PC-3 (cell line): ENCODE results near the gene THADA. TPM values are rescaled to one million over a fixed set of nuclear protein-coding genes. Genes with fewer than 3 reads are reported as not detected.

Experiments
- ATAC-seq: fragments of 200-7000 bp; cut with Tn5 transposase; 2 replicates; pipeline ENCODE4 v1.9.1; 2020; ENCODE audit warnings: mild to moderate bottlenecking, moderate library complexity
- BruUV-seq: library from RNA; stranded (reverse); fragments of 400-500 nt; replicated peaks from 2 replicates; lab custom pipeline; 2021; lab: Mats Ljungman, UMichigan
- CTCF ChIA-PET: fragments of 300-600 bp; sonication (Branson Sonifier 250); formaldehyde crosslinking; loops from one replicate; lab custom pipeline; 2022; ENCODE audit warnings: antibody characterized with exemption; lab: Charles Lee
- POLR2A ChIA-PET: fragments of 300-600 bp; sonication (Branson Sonifier 250); formaldehyde crosslinking; loops from one replicate; lab custom pipeline; 2022; ENCODE audit warnings: antibody characterized with exemption; ENCODE audit not compliant: unreplicated experiment; lab: Charles Lee
- DNase-seq: peaks from one replicate; pipeline ENCODE4 v3.0.0-alpha.2; 2015
- H2AFZ ChIP-seq: fragments of 300-600 bp; sonication (generic); 2 replicates; pipeline ENCODE4 v1.6.0; 2016; ENCODE audit warnings: antibody characterized with exemption, low read length
- H3F3A ChIP-seq: fragments of 300-600 bp; sonication (generic); one replicate; pipeline ENCODE4 v1.6.0; 2017; ENCODE audit warnings: antibody characterized with exemption, low read length, control low read depth, mild to moderate bottlenecking; ENCODE audit not compliant: unreplicated experiment
- H3K27ac ChIP-seq: fragments of 300-600 bp; sonication (generic); 2 replicates; pipeline ENCODE4 v1.5.1; 2016; ENCODE audit warnings: mild to moderate bottlenecking, low read length
- H3K27me3 ChIP-seq: fragments of 300-600 bp; sonication (generic); 2 replicates; pipeline ENCODE4 v1.6.1; 2016; ENCODE audit warnings: low read length, mixed read lengths
- H3K36me3 ChIP-seq: fragments of 300-600 bp; sonication (generic); 2 replicates; pipeline ENCODE4 v1.6.1; 2016; ENCODE audit warnings: low read depth, mixed run types, low read length, mixed read lengths
- H3K4me1 ChIP-seq: fragments of 300-600 bp; sonication (generic); 2 replicates; pipeline ENCODE4 v1.5.1; 2016; ENCODE audit warnings: low read length; ENCODE audit not compliant: insufficient read depth
- H3K4me2 ChIP-seq: fragments of 300-600 bp; sonication (generic); 2 replicates; pipeline ENCODE4 v1.6.0; 2016; ENCODE audit warnings: low read length
- H3K4me3 ChIP-seq: fragments of 300-600 bp; sonication (generic); 2 replicates; pipeline ENCODE4 v1.5.1; 2016; ENCODE audit warnings: mild to moderate bottlenecking, low read length, mixed read lengths
- H3K79me2 ChIP-seq: fragments of 300-600 bp; sonication (generic); 2 replicates; pipeline ENCODE4 v1.6.1; 2017; ENCODE audit warnings: low read length, mixed read lengths
- H3K9ac ChIP-seq: fragments of 300-600 bp; sonication (generic); 2 replicates; pipeline ENCODE4 v1.6.0; 2016; ENCODE audit warnings: mild to moderate bottlenecking, low read length
- H3K9me2 ChIP-seq: fragments of 300-600 bp; sonication (generic); replicated peaks from 2 replicates; pipeline ENCODE4 v1.6.1; 2016; ENCODE audit warnings: mixed run types, low read length, mixed read lengths
- H3K9me3 ChIP-seq: fragments of 300-600 bp; sonication (generic); 2 replicates; pipeline ENCODE4 v1.6.1; 2016; ENCODE audit warnings: low read length, mixed read lengths
- H4K20me1 ChIP-seq: fragments of 300-600 bp; sonication (generic); 2 replicates; pipeline ENCODE4 v1.6.1; 2016; ENCODE audit warnings: low read length, mixed read lengths
- EZH2 ChIP-seq: fragments of 300-600 bp; sonication (generic); IDR thresholded peaks from one replicate; pipeline ENCODE4 v1.6.1; 2017; ENCODE audit warnings: antibody characterized with exemption, mild to moderate bottlenecking, low read length; ENCODE audit not compliant: unreplicated experiment
- EZH2phosphoT487 ChIP-seq: fragments of 300-600 bp; sonication (generic); IDR thresholded peaks from 2 replicates; pipeline ENCODE4 v1.6.1; 2018; ENCODE audit warnings: mild to moderate bottlenecking, antibody characterized with exemption, low read length, borderline replicate concordance
- intact Hi-C: fragments of 100-400 bp; cut with micrococcal nuclease; formaldehyde crosslinking; loops from 2 replicates; pipeline ENCODE4 v1.9.0; 2023
- total RNA-seq: library from RNA; depleted of rRNA; stranded (reverse); fragments of >200 nt; gene quantifications from 2 replicates; pipeline ENCODE4 v1.2.3, GENCODE V29; 2014
- TF ChIP-seq, protein P1 (sequence below): fragments of 300-600 bp; sonication (generic); conservative IDR thresholded peaks from 2 replicates; pipeline ENCODE4 v1.5.1; 2017; ENCODE audit warnings: antibody characterized with exemption, low read depth, mild to moderate bottlenecking, low read length

THADA gene
- total RNA-seq, 1 experiment from 2014 or later: 33.6 TPM

DNA sequence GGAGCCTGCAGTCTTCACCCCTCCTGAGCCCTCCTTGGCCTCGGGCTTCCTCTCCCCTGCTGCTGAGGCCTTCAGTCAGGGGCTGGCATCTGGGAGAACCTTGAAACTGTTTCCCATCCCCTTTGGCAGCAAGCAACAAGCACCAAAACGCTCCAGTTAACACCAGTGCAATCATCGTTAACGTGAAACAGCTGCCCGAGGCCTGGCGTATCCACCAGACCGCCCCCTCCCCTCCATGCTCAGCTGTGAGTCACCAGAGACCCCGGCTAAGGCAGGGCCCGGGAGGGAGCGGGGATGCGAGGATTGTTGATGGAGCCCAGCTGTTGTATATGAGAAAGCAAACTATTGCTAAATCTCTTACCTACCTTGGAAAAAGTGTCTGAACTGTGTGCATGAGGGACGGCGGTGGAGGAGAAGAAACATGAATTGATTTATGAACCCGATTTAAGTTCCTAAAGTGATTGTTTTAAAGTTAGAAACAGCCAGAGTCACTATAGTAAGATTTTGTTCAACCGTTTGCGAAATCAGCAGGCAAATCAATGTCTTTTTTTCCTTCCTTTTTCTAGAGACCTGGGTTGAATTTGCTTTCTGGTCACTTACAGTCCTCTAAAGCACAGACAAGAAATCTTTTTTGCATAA, 374.6 kb downstream of the THADA start:
- H3K4me1 ChIP-seq: peaks cover 43% of the 10 kb centered on the region
- intact Hi-C loops: loop anchor here (10.0 kb wide), 2 partner anchors 146 to 396 kb away; no protein-coding TSS in a partner anchor
- ChIA-PET POLR2A (interaction anchor here (0.7 kb wide), 2 partner anchors 138 to 234 kb away, joined by 5 to 6 read pairs; no protein-coding TSS in a partner anchor), CTCF (interaction anchor here (1.1 to 1.5 kb wide), 3 partner anchors 90 to 246 kb away, joined by 3 to 5 read pairs (median 5); no protein-coding TSS in a partner anchor)
- H2AFZ ChIP-seq: no peak overlapping the region
- H3K4me2 ChIP-seq: peak overlapping the region; percentile 84
- H3F3A ChIP-seq: peaks cover 14% of the 10 kb centered on the region
- no TSS peak for BruUV-seq
- H3K9ac ChIP-seq: peak overlapping the region; percentile 98
- TF ChIP-seq, protein P1, sequence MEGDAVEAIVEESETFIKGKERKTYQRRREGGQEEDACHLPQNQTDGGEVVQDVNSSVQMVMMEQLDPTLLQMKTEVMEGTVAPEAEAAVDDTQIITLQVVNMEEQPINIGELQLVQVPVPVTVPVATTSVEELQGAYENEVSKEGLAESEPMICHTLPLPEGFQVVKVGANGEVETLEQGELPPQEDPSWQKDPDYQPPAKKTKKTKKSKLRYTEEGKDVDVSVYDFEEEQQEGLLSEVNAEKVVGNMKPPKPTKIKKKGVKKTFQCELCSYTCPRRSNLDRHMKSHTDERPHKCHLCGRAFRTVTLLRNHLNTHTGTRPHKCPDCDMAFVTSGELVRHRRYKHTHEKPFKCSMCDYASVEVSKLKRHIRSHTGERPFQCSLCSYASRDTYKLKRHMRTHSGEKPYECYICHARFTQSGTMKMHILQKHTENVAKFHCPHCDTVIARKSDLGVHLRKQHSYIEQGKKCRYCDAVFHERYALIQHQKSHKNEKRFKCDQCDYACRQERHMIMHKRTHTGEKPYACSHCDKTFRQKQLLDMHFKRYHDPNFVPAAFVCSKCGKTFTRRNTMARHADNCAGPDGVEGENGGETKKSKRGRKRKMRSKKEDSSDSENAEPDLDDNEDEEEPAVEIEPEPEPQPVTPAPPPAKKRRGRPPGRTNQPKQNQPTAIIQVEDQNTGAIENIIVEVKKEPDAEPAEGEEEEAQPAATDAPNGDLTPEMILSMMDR: no peak
- no peak for TF ChIP-seq EZH2phosphoT487
- TF ChIP-seq EZH2: no peak
- no peaks in the 10 kb centered on the region for H3K9me3 ChIP-seq
- H3K79me2 ChIP-seq: peaks cover 66% of the 10 kb centered on the region
- peak overlapping the region; percentile 90 for H3K27ac ChIP-seq
- H3K9me2 ChIP-seq: no peaks in the 10 kb centered on the region
- ATAC-seq (no peak), DNase-seq (no peak)
- peaks cover 30% of the 10 kb centered on the region for H3K36me3 ChIP-seq
- no peaks in the 10 kb centered on the region for H3K27me3 ChIP-seq
- peaks cover 22% of the 10 kb centered on the region for H4K20me1 ChIP-seq
- peak overlapping the region; percentile 88 for H3K4me3 ChIP-seq

DNA sequence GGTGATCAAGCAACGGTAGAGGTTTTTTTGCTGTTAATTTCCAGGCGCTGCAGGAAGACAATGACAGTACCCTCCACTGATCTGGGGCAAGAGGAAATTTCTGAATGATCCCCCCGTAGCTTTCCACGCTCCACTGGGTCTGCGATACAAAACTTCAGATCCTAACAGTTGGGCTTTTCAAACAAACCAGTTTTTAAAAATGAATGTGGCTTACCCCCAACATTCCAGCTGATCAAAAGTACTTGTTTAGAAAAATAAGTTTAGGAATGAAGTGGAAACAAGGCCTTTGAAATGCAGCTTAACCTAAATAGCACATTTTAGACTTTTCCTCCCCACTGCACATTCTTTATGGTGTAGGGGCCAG, 375.1 kb downstream of the THADA start:
- TF ChIP-seq EZH2phosphoT487 (no peak), EZH2 (no peak)
- TF ChIP-seq, protein P1: no peak
- H3K79me2 ChIP-seq: peaks cover 61% of the 10 kb centered on the region
- H4K20me1 ChIP-seq: peaks cover 22% of the 10 kb centered on the region
- peaks cover 30% of the 10 kb centered on the region for H3K36me3 ChIP-seq
- ChIA-PET POLR2A (no interaction called here), CTCF (no interaction called here)
- peaks cover 43% of the 10 kb centered on the region for H3K4me1 ChIP-seq
- H3K9me2 ChIP-seq: no peaks in the 10 kb centered on the region
- ATAC-seq (no peak), DNase-seq (no peak)
- H3K4me2 ChIP-seq: peak overlapping the region; percentile 84
- H3K9ac ChIP-seq: peak overlapping the region; percentile 98
- no peaks in the 10 kb centered on the region for H3K9me3 ChIP-seq
- no peak overlapping the region for H2AFZ ChIP-seq
- BruUV-seq: no TSS peak
- intact Hi-C loops: loop anchor here (10.0 kb wide), 2 partner anchors 146 to 396 kb away; no protein-coding TSS in a partner anchor
- H3K4me3 ChIP-seq: peak overlapping the region; percentile 88
- peak overlapping the region; percentile 90 for H3K27ac ChIP-seq
- no peaks in the 10 kb centered on the region for H3K27me3 ChIP-seq
- peaks cover 14% of the 10 kb centered on the region for H3F3A ChIP-seq

DNA sequence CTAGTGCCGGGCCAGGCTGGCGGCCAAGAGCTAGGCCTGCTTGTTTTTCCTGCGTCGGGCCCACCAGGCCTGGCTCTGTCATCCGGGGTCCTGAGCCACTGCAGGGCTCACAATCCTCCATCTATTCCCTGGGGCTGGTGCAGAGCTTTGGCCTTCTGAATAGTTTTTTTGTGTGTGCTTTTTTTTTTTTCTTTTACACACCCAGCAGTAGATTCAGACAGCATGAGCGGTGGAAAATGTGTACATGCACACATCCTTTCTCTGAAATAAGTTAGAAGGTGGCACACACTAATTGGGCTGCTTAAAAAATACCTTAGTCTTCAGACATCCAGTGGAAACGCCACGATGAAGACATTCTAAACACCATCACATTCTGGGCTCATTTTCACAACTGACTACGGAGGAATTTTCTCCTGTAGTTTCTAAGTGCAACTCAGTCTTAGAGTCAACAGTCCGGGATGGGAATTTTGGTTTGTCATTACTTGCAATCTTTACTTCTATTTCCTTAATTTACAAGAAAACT, 375.5 kb downstream of the THADA start:
- H3K4me2 ChIP-seq: peak overlapping the region; percentile 84
- peaks cover 14% of the 10 kb centered on the region for H3F3A ChIP-seq
- H3K9ac ChIP-seq: peak overlapping the region; percentile 98
- no TSS peak for BruUV-seq
- peak overlapping the region; percentile 88 for H3K4me3 ChIP-seq
- ATAC-seq: no peak
- intact Hi-C loops: loop anchor here (10.0 kb wide), 2 partner anchors 145 to 395 kb away; no protein-coding TSS in a partner anchor
- CTCF ChIA-PET: interaction anchor here (0.5 to 0.7 kb wide), 3 partner anchors 247 to 523 kb away, joined by 3 read pairs; no protein-coding TSS in a partner anchor
- TF ChIP-seq, protein P1: no peak
- TF ChIP-seq EZH2: no peak
- TF ChIP-seq EZH2phosphoT487: no peak
- H3K4me1 ChIP-seq: peaks cover 43% of the 10 kb centered on the region
- H3K79me2 ChIP-seq: peaks cover 57% of the 10 kb centered on the region
- no peaks in the 10 kb centered on the region for H3K9me2 ChIP-seq
- peaks cover 27% of the 10 kb centered on the region for H3K36me3 ChIP-seq
- peaks cover 22% of the 10 kb centered on the region for H4K20me1 ChIP-seq
- POLR2A ChIA-PET: no interaction called here
- peak overlapping the region; percentile 90 for H3K27ac ChIP-seq
- peak; percentile 22 for DNase-seq
- no peaks in the 10 kb centered on the region for H3K9me3 ChIP-seq
- no peaks in the 10 kb centered on the region for H3K27me3 ChIP-seq
- H2AFZ ChIP-seq: peak overlapping the region; percentile 94
